K562 treated with DMSO at 1 percent for 12 hours (cell line): Measurements from ENCODE around the gene CFHR4. TPM values are rescaled to one million over a fixed set of nuclear protein-coding genes. Genes with fewer than 3 reads are reported as not detected.

ENCODE experiments used
- total RNA-seq: library from RNA; unstranded; fragments of 300-600 nt; gene quantifications from 2 replicates; pipeline ENCODE4 v1.2.3, GENCODE V29; 2022; ENCODE audit not compliant: insufficient read depth

Gene CFHR4
- not detected in 2 replicates for total RNA-seq

GRCh38 chr1:196887515-196888239 lies at the start of gene CFHR4:
Gene CFHR4 (plus strand): TSS chr1:196888052. CDS start chr1:196888151, 99 bp downstream.

GRCh38 chr1:196943568-196943967 lies 55.7 kb downstream of the CFHR4 start, which contains the start of gene CFHR2:
Gene CFHR2 (plus strand): TSS chr1:196943738. CDS start chr1:196943881, 143 bp downstream.

Other genes with a start within 250 kb of the CFHR4 start
- gene CFH, start 236.0 kb upstream of the CFHR4 start, total RNA-seq, result 42.1 and 105 TPM in 2 replicates
- not detected in 2 replicates for gene CFHR3, start 113.2 kb upstream of the CFHR4 start, total RNA-seq
- not detected in 2 replicates for gene CFHR1, start 68.3 kb upstream of the CFHR4 start, total RNA-seq
- gene CFHR2, start 55.7 kb downstream of the CFHR4 start, total RNA-seq, result not detected in 2 replicates
- not detected in 2 replicates for gene CFHR5, start 89.5 kb downstream of the CFHR4 start, total RNA-seq
- gene F13B, start 179.2 kb downstream of the CFHR4 start, total RNA-seq, result not detected in 2 replicates